GM06990 (cell line): Measurements from ENCODE around the gene SIDT2.

Experiments
- DNase-seq: peaks from one replicate; pipeline ENCODE4 v3.0.0-alpha.2; 2011; ENCODE audit not compliant: insufficient read length; ENCODE audit errors: extremely low read depth
- H3K27me3 ChIP-seq: replicated peaks from 2 replicates; pipeline ENCODE4 v1.6.0; 2011; ENCODE audit warnings: low read length; ENCODE audit not compliant: control insufficient read depth, insufficient read depth
- H3K36me3 ChIP-seq: 2 replicates; pipeline ENCODE4 v1.5.1; 2011; ENCODE audit warnings: low read length; ENCODE audit not compliant: control insufficient read depth, insufficient read depth
- H3K4me3 ChIP-seq: replicated peaks from 2 replicates; pipeline ENCODE4 v1.5.1; 2011; ENCODE audit warnings: low read depth, mild to moderate bottlenecking, control low read depth, low read length
- TF ChIP-seq, protein P1 (sequence below): IDR thresholded peaks from 2 replicates; pipeline ENCODE4 v1.5.1; 2011; ENCODE audit warnings: low read length, control low read depth, mild to moderate bottlenecking, inconsistent platforms; ENCODE audit not compliant: insufficient read depth, poor library complexity, severe bottlenecking

SIDT2 gene

DNA sequence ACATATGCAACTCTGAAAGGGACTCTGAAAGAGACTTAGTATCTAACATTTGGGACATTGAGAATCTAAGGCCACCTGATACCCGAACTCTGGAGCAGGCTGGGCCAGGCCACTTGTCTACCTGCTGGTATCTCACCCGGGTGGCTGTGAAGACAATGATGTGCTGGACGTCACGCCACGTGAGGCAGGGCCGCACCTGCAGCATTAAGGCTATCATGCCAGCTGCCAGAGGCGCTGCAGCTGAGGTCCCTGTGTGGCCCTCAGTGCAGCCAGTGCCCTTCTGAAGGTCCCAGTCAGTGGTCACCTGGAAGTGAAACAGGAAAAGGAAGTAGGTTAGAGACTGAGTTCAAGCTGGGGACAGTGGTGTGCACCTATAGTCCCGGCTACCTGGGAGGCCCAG is 40.9 kb downstream of the SIDT2 start:
- Histone ChIP-seq H3K4me3 (no peak overlapping the region), H3K36me3 (peaks cover 60% of the 10 kb centered on the region), H3K27me3 (no peaks in the 10 kb centered on the region)
- no peak for DNase-seq
- TF ChIP-seq, protein P1, sequence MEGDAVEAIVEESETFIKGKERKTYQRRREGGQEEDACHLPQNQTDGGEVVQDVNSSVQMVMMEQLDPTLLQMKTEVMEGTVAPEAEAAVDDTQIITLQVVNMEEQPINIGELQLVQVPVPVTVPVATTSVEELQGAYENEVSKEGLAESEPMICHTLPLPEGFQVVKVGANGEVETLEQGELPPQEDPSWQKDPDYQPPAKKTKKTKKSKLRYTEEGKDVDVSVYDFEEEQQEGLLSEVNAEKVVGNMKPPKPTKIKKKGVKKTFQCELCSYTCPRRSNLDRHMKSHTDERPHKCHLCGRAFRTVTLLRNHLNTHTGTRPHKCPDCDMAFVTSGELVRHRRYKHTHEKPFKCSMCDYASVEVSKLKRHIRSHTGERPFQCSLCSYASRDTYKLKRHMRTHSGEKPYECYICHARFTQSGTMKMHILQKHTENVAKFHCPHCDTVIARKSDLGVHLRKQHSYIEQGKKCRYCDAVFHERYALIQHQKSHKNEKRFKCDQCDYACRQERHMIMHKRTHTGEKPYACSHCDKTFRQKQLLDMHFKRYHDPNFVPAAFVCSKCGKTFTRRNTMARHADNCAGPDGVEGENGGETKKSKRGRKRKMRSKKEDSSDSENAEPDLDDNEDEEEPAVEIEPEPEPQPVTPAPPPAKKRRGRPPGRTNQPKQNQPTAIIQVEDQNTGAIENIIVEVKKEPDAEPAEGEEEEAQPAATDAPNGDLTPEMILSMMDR: no peak

DNA sequence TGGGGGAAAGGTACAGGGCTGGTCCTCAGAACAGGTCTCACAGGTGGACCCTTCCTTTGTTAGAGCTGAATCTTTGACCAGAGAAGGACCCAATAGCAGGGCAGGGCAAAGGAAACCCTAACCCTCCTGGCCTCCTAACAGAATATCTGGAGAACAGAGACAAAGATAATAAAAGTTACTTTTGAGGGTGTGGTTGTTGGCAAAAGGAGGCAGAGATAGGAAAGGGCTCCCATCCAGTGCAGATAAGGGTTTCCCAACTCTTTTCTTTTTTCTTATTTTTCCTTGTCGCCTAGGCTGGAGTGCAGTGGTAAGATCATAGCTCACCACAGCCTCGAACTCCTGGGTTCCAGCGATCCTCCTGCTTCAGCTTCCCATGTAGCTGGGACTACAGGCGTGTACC is 41.5 kb downstream of the SIDT2 start:
- no peaks in the 10 kb centered on the region for H3K27me3 ChIP-seq
- DNase-seq: no peak
- no peak overlapping the region for H3K4me3 ChIP-seq
- H3K36me3 ChIP-seq: peaks cover 62% of the 10 kb centered on the region
- TF ChIP-seq, protein P1: no peak

DNA sequence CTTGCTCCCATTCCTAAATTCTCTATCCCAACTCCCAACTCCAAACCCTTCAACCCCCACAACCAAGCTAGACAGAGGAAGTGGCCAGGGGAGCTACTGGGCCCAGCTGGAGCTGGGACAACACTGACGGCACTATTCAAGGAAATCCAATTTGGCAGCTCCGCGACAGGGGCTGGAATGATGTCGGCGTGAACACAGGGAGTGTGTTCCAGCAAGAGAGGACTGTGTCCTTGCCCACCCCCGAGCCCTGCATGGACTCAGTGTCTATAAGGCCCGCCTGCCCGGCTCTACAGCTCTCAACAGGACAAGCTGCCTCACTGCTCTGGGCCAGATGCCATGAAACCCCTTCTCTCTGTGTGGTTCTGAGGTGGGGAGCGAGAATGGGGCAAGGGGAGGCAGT is 42.0 kb downstream of the SIDT2 start:
- peaks cover 62% of the 10 kb centered on the region for H3K36me3 ChIP-seq
- no peaks in the 10 kb centered on the region for H3K27me3 ChIP-seq
- TF ChIP-seq, protein P1: no peak
- DNase-seq: no peak
- no peak overlapping the region for H3K4me3 ChIP-seq

DNA sequence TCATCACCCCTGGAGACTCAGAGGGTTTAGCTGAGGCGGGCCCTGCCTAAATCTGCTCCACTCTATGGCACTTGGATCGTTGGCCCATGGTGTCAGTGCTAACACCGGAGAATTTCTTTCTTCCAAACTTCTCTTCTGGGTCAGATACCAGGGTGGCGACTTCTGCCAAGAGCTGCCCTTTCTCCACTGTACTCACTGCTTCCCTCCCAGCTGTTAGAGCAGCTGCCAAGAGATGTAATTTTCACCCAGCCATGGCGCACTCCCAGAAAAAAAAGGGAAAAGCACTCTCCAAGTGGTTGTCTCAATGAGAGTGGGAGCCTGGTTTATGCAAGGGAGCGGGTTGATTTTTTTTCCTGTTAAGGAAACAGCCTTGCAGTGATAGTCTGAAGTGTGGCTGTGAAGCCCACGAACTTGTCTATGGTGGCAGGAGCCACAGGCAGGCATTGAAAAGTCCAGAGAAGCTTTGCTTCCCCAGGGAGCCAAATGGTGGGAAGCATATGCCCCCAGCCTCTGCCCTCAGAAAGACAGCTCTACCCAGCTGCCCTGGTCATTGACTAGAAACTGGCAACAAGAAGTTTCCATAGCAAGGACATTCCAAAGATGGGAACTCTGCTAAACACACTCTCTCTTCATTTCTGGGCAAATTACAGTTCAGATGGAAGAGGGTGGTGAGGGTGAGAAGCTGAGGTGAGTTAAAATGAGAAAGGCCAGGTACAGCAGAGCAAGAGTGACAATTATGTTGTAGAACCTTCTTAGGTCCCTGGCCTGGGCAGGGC is 42.6 kb downstream of the SIDT2 start:
- no peak for DNase-seq
- TF ChIP-seq, protein P1: no peak
- H3K4me3 ChIP-seq: no peak overlapping the region

DNA sequence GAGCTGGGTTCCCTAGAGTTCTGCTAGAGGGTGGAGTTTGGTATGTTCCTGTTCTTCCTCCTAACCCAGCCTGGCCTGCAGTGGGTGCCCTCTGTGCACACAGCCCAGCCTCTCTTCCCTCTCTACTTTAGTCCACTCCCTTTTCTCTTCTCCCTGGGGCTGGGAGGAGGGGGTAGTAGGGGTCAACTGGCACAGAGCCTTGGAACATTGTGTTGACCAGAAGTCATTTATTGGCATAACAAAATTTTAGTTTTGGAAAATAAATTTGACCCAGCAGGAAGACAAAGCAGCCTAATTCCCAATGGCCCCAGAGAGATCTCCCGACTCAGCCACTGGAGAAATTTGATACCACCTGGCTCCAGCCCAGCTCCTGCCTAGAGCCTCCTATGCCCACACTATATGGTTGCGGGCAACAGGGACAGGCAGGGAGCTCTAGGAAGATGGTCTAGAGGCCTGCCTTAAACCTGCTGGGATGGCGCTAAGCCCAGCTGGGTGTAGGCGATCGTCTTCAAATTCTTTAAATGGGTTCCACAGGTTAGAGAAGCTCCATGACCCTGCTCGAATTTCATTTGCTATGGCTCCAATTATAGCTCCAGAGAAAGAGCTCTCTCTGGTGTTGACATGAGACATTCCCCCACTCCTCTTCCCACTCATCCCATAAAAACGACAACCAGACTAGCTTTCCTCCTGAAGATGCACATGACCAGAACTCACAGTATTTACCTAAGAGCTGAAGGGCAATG is 43.4 kb downstream of the SIDT2 start:
- TF ChIP-seq, protein P1: no peak
- Histone ChIP-seq H3K36me3 (peaks cover 62% of the 10 kb centered on the region), H3K27me3 (no peaks in the 10 kb centered on the region), H3K4me3 (no peak overlapping the region)
- no peak for DNase-seq

More for the DNA sequence above, 42.6 kb downstream of the SIDT2 start:
- Histone ChIP-seq H3K27me3 (no peaks in the 10 kb centered on the region), H3K36me3 (peaks cover 59% of the 10 kb centered on the region)
